Measurements from ENCODE around the gene WDR88. TPM values are rescaled to one million over a fixed set of nuclear protein-coding genes. Genes with fewer than 3 reads are reported as not detected.

WDR88 gene
- total and polyA plus RNA-seq, 2 of the 8 experiments (the other 6 are each of a cell fraction or from before 2014, with no cell fraction given) = not detected

GRCh38 chr19:33210266-33210940, 78.5 kb downstream of the WDR88 start:
- H3K4ac ChIP-seq (replicated peaks; ENCODE audit: insufficient read length, low read depth, low read length) = no peak overlapping the region
- no peaks in the 10 kb centered on the region for H3K27me3 ChIP-seq (replicated peaks in 1 of 4; ENCODE audit: control insufficient read depth in 3 of 4, extremely low read depth in 1 of 4, insufficient read depth in 3 of 4, low read length in 3 of 4)
- H4K5ac ChIP-seq (ENCODE audit: insufficient read length, low read depth, low read length) = no peak overlapping the region
- 85% methylated on average over 9 of the region's 22 CpGs; no CpG with 5 or more reads in 1 of the 2 experiments for WGBS, 2 experiments (ENCODE audit: extremely low coverage in 1 of 2, insufficient coverage in 1 of 2, insufficient read length in 1 of 2, insufficient replicate concordance in 2 of 2, low coverage in 1 of 2, low lambda C conversion rate in 2 of 2, missing lambda C conversion rate in 1 of 2)
- H2BK20ac ChIP-seq (ENCODE audit: low read length) = no peak overlapping the region
- no peak overlapping the region for H2AFZ ChIP-seq (ENCODE audit: low read length)
- H3K14ac ChIP-seq (ENCODE audit: insufficient read length) = no peak overlapping the region
- no peak for FAIRE-seq
- H3K79me1 ChIP-seq (ENCODE audit: low read depth, low read length) = no peaks in the 10 kb centered on the region
- no peak overlapping the region for H4K8ac ChIP-seq (ENCODE audit: extremely low read depth, insufficient read depth, low read length)
- TF ChIP-seq BACH1 (IDR thresholded peaks at IDR 0.05; ENCODE audit: low read length) = no peak
- TF ChIP-seq PHF8 (conservative IDR thresholded peaks at IDR 0.05; ENCODE audit: low read depth, low read length) = no peak
- no peak for TF ChIP-seq SP1 (IDR thresholded peaks at IDR 0.05; ENCODE audit: low read depth, low read length)
- no peak for TF ChIP-seq CHD1 (IDR thresholded peaks at IDR 0.05; ENCODE audit: low read depth, low read length)
- TF ChIP-seq BRCA1 (IDR thresholded peaks at IDR 0.05; ENCODE audit: low read depth, low read length) = no peak
- POLR2A ChIA-PET (ENCODE audit: partially characterized antibody) = interaction anchor here (1.7 to 2.7 kb wide), 2 partner anchors 10 to 15 kb away, joined by 6 to 7 read pairs; no protein-coding TSS in a partner anchor
- H3K23ac ChIP-seq (ENCODE audit: insufficient read length) = no peak overlapping the region
- no peak overlapping the region for H2BK120ac ChIP-seq (replicated peaks; ENCODE audit: low read depth, low read length)
- H3K79me2 ChIP-seq (ENCODE audit: control insufficient read depth in 1 of 2, insufficient read depth in 2 of 2, low read length in 2 of 2) = no peaks in the 10 kb centered on the region
- no peak overlapping the region for H2BK12ac ChIP-seq (ENCODE audit: low read depth, low read length)
- CTCF ChIA-PET (ENCODE audit: partially characterized antibody) = interaction anchor here (1.2 to 2.2 kb wide), 3 partner anchors 11 to 61 kb away, joined by 3 to 11 read pairs (median 6); no protein-coding TSS in a partner anchor
- no peak overlapping the region for H3K4me2 ChIP-seq (ENCODE audit: insufficient read depth in 1 of 2, low read depth in 2 of 2, low read length in 2 of 2)
- no peak overlapping the region for H3K56ac ChIP-seq (replicated peaks; ENCODE audit: insufficient read length, low read depth, low read length)
- no peak overlapping the region for H2BK5ac ChIP-seq (ENCODE audit: low read depth, low read length)
- DNase-seq (ENCODE audit: low read depth in 1 of 2, low spot score in 2 of 2) = no peak
- H3K18ac ChIP-seq (ENCODE audit: extremely low read depth, low read length) = no peak overlapping the region
- H3K9ac ChIP-seq (replicated peaks in 1 of 4; ENCODE audit: extremely low read depth in 1 of 4, low read depth in 3 of 4, low read length in 3 of 4) = no peak overlapping the region
- no peak overlapping the region for H3K27ac ChIP-seq (ENCODE audit: low read depth, low read length)
- no peaks in the 10 kb centered on the region for H3K23me2 ChIP-seq (ENCODE audit: low read depth, low read length)
- H3K9me3 ChIP-seq (ENCODE audit: insufficient read depth in 2 of 2, low read depth in 1 of 2, low read length in 1 of 2) = no peaks in the 10 kb centered on the region
- H3K36me3 ChIP-seq (ENCODE audit: control insufficient read depth in 2 of 4, insufficient read depth in 4 of 4, low read length in 3 of 4) = peaks cover 0 to 14% (median 0%) of the 10 kb centered on the region in 4 experiments; a peak in 1 of 8 replicates
- no peak overlapping the region for H2BK15ac ChIP-seq (ENCODE audit: low read length)
- H4K20me1 ChIP-seq (replicated peaks in 1 of 2; ENCODE audit: control insufficient read depth in 1 of 2, insufficient read depth in 2 of 2, low read length in 2 of 2) = peaks cover 0 to 2% of the 10 kb centered on the region in 2 experiments
- H4K91ac ChIP-seq (replicated peaks; ENCODE audit: insufficient read length, low read length) = no peak overlapping the region
- no peak overlapping the region for H2AK5ac ChIP-seq (ENCODE audit: low read depth, low read length)
- H3K4me1 ChIP-seq (replicated peaks in 1 of 4; ENCODE audit: control insufficient read depth in 3 of 4, insufficient read depth in 4 of 4, low read length in 3 of 4) = no peaks in the 10 kb centered on the region; a peak in 2 of 7 replicates
- H3K4me3 ChIP-seq (ENCODE audit: extremely low read depth in 1 of 4, insufficient read depth in 2 of 4, low read depth in 3 of 4, low read length in 4 of 4) = no peak overlapping the region

All from H1 (cell line).